Mucosa of stomach (tissue), 1 donor: ENCODE measurements around the gene RRAGB.
A peak's percentile ranks its signal among the peaks of the same experiment; 100 is the strongest.
"Not testable (repeated sequence)": the region's sequence is repeated elsewhere in the genome, so short reads cannot be mapped to it uniquely, and the experiment has no call there.

Experiments
- H3K27me3 ChIP-seq: one replicate; pipeline ENCODE4 v1.7.0; 2013; ENCODE audit warnings: mild to moderate bottlenecking, low read length; ENCODE audit not compliant: control insufficient read depth, insufficient read depth
- H3K36me3 ChIP-seq: one replicate; pipeline ENCODE4 v1.7.0; 2013; ENCODE audit warnings: low read length; ENCODE audit not compliant: control insufficient read depth, insufficient read depth
- H3K4me1 ChIP-seq: one replicate; pipeline ENCODE4 v1.7.0; 2013; ENCODE audit warnings: mild to moderate bottlenecking, low read length; ENCODE audit not compliant: control insufficient read depth, insufficient read depth
- H3K4me3 ChIP-seq: one replicate; pipeline ENCODE4 v1.7.0; 2013; ENCODE audit warnings: low read length
- H3K9ac ChIP-seq: one replicate; pipeline ENCODE4 v1.7.0; 2013; ENCODE audit warnings: mild to moderate bottlenecking, low read length, moderate library complexity
- H3K9me3 ChIP-seq: one replicate; pipeline ENCODE4 v1.7.0; 2013; ENCODE audit warnings: mild to moderate bottlenecking, low read length, moderate library complexity; ENCODE audit not compliant: control insufficient read depth
- donor health status: Pancreatic carcinoma.

Gene RRAGB

GRCh38 chrX:55717521-55718497 lies at the start of gene RRAGB:
Gene RRAGB, plus strand, starts transcription at chrX:55717749. Its CDS starts 579 bp downstream, at chrX:55718328.
- peak within 1 kb of the TSS; percentile 92 for H3K4me3 ChIP-seq
- H3K9ac ChIP-seq: peak within 1 kb of the TSS; percentile 87
- H3K36me3 ChIP-seq: no peaks in the 10 kb centered on the region
- H3K9me3 ChIP-seq: no peaks in the 10 kb centered on the region
- H3K4me1 ChIP-seq: no peaks in the 10 kb centered on the region
- no peaks in the 10 kb centered on the region for H3K27me3 ChIP-seq

DNA sequence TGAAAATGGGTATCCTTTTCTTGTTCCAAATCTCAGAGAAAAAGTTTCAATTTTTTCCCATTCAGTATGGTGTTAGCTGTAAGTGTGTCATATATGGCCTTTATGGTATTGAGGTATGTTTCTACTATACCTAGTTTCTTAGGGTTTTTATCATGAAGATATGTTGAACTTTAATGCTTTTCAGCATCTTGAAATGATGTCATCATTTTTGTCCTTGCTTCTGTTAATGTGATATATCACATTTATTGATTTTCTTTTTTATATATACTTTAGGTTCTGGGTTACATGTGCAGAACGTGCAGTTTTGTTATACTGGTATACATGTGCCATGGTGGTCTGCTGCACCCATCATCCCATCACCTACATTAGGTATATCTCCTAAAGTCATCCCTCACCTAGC lies 49.5 kb upstream of the RRAGB start:
- Histone ChIP-seq H3K9me3 (no peaks in the 10 kb centered on the region), H3K36me3 (no peaks in the 10 kb centered on the region), H3K9ac (no peak overlapping the region), H3K4me3 (no peak overlapping the region), H3K27me3 (no peaks in the 10 kb centered on the region), H3K4me1 (no peaks in the 10 kb centered on the region)

- H3K36me3 ChIP-seq, H3K4me3 ChIP-seq, H3K4me1 ChIP-seq, H3K9me3 ChIP-seq, H3K27me3 ChIP-seq, H3K9ac ChIP-seq: not testable (repeated sequence)
Measured at GRCh38 chrX:55688579-55688978, 29.0 kb upstream of the RRAGB start.

- Histone ChIP-seq H3K9me3 (no peaks in the 10 kb centered on the region), H3K4me1 (no peaks in the 10 kb centered on the region), H3K27me3 (no peaks in the 10 kb centered on the region), H3K9ac (no peak overlapping the region), H3K36me3 (no peaks in the 10 kb centered on the region), H3K4me3 (no peak overlapping the region)
Measured at GRCh38 chrX:55695227-55696018, 22.1 kb upstream of the RRAGB start.

- Histone ChIP-seq H3K9me3 (no peaks in the 10 kb centered on the region), H3K36me3 (no peaks in the 10 kb centered on the region), H3K4me1 (no peaks in the 10 kb centered on the region), H3K9ac (no peak overlapping the region), H3K27me3 (no peaks in the 10 kb centered on the region), H3K4me3 (no peak overlapping the region)
Measured at GRCh38 chrX:55697381-55697780, 20.2 kb upstream of the RRAGB start.

- no peaks in the 10 kb centered on the region for H3K36me3 ChIP-seq
- H3K27me3 ChIP-seq: no peaks in the 10 kb centered on the region
- no peaks in the 10 kb centered on the region for H3K9me3 ChIP-seq
- no peak overlapping the region for H3K4me3 ChIP-seq
- no peaks in the 10 kb centered on the region for H3K4me1 ChIP-seq
- H3K9ac ChIP-seq: no peak overlapping the region
Measured at GRCh38 chrX:55702671-55703070, 14.9 kb upstream of the RRAGB start.

GRCh38 chrX:55703436-55703835 lies 14.1 kb upstream of the RRAGB start:
- H3K9ac ChIP-seq, H3K4me3 ChIP-seq, H3K4me1 ChIP-seq, H3K9me3 ChIP-seq, H3K27me3 ChIP-seq, H3K36me3 ChIP-seq: not testable (repeated sequence)

DNA sequence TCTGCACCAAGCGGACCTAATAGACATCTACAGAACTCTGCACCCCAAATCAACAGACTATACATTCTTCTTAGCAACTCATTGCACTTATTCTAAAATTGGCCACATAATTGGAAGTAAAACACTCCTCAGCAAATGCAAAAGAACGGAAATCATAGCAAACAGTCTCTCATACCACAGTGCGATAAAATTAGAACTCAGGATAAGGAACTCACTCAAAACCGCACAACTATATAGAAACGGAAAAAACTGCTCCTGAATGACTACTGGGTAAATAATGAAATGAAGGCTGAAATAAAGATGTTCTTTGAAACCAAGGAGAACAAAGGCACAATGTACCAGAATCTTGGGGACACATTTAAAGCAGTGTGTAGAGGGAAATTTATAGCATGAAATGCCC lies 12.5 kb upstream of the RRAGB start:
- H3K9ac ChIP-seq, H3K9me3 ChIP-seq, H3K36me3 ChIP-seq, H3K27me3 ChIP-seq, H3K4me3 ChIP-seq, H3K4me1 ChIP-seq: not testable (repeated sequence)

DNA sequence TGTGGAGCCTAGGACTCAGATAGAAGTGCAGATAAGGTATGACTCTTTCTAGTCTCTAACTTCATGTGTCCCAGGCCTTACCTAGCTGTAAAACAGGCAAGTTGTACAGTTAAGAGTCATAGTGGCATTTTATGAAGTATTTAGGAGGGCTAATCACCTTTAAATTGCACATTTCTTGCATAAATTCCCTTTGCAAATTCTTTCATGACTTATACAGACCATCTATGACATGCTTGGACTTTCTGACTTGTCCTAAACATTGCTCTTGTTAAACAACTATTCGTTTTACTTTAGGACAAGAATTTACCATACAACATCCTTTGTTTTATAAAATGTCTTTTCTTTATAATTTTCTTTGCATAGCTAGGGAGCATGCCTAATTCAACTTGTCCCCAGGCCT lies 7.8 kb upstream of the RRAGB start:
- Histone ChIP-seq H3K36me3 (no peaks in the 10 kb centered on the region), H3K9me3 (no peaks in the 10 kb centered on the region), H3K4me3 (no peak overlapping the region), H3K9ac (no peak overlapping the region), H3K27me3 (no peaks in the 10 kb centered on the region), H3K4me1 (no peaks in the 10 kb centered on the region)

GRCh38 chrX:55710701-55711100 lies 6.8 kb upstream of the RRAGB start:
- Histone ChIP-seq H3K9me3 (no peaks in the 10 kb centered on the region), H3K9ac (no peak overlapping the region), H3K4me3 (no peak overlapping the region), H3K27me3 (no peaks in the 10 kb centered on the region), H3K36me3 (no peaks in the 10 kb centered on the region), H3K4me1 (no peaks in the 10 kb centered on the region)

DNA sequence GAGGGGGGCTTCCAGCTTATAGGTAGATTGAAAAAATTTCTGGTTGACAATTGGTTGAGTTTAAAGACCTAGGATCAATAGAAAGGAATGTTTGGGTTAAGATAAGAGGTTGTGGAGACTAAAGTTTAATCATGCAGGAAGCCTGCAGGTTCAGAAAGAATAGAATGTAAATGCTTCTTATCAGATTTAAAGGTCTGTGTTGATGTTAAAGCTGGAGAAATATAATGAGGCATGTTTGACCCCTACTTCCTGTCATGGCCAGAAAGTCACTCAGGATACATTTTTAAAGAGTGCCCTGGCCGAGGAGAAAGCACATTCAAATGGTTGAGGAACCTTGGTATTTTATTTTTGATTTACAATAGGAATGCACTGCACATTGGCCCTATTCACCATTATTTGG lies 3.9 kb upstream of the RRAGB start:
- Histone ChIP-seq H3K9me3 (no peaks in the 10 kb centered on the region), H3K4me3 (no peak overlapping the region), H3K9ac (no peak overlapping the region), H3K27me3 (no peaks in the 10 kb centered on the region), H3K36me3 (no peaks in the 10 kb centered on the region), H3K4me1 (no peaks in the 10 kb centered on the region)

- no peaks in the 10 kb centered on the region for H3K9me3 ChIP-seq
- H3K9ac ChIP-seq: no peak overlapping the region
- no peak overlapping the region for H3K4me3 ChIP-seq
- no peaks in the 10 kb centered on the region for H3K36me3 ChIP-seq
- no peaks in the 10 kb centered on the region for H3K4me1 ChIP-seq
- no peaks in the 10 kb centered on the region for H3K27me3 ChIP-seq
Measured at GRCh38 chrX:55714161-55714560, 3.4 kb upstream of the RRAGB start.
